Mesodermal cell (in vitro differentiated cells): ENCODE results near the gene TACC3. TPM values are rescaled to one million over a fixed set of nuclear protein-coding genes. Genes with fewer than 3 reads are reported as not detected.

Source experiments
- H3K27ac ChIP-seq: 2 replicates; pipeline ENCODE4 v1.7.0; 2013; ENCODE audit warnings: mild to moderate bottlenecking, low read depth, low read length, moderate library complexity; ENCODE audit not compliant: severe bottlenecking
- H3K36me3 ChIP-seq: 2 replicates; pipeline ENCODE4 v1.7.1; 2013; ENCODE audit warnings: mild to moderate bottlenecking, low read length, moderate library complexity; ENCODE audit not compliant: control insufficient read depth, insufficient read depth
- H3K4me1 ChIP-seq: one replicate; pipeline ENCODE4 v1.7.1; 2013; ENCODE audit warnings: mild to moderate bottlenecking, low read length; ENCODE audit not compliant: insufficient read depth, control insufficient read depth, poor library complexity, severe bottlenecking
- H3K4me3 ChIP-seq: 2 replicates; pipeline ENCODE4 v1.7.0; 2013; ENCODE audit warnings: low read length, control low read depth, mild to moderate bottlenecking; ENCODE audit not compliant: insufficient read depth, poor library complexity, severe bottlenecking; ENCODE audit errors: extremely low read depth
- H3K9me3 ChIP-seq: 2 replicates; pipeline ENCODE4 v1.7.1; 2013; ENCODE audit warnings: mild to moderate bottlenecking, low read length, moderate library complexity; ENCODE audit not compliant: control insufficient read depth
- WGBS, 2 experiments: methylation state at CpG; one replicate each; pipeline ENCODE4 v1.1.5; 2013; ENCODE audit warnings: missing lambda C conversion rate in 2 of 2; ENCODE audit not compliant: insufficient coverage in 2 of 2; 5-methylcytosine and 5-hydroxymethylcytosine counted together
- polyA plus RNA-seq, 2 experiments: library from polyadenylated mRNA; stranded (reverse); fragments of 50-300 nt; gene quantifications; one replicate each; pipeline ENCODE4 v1.2.3, GENCODE V29; 2013

TACC3 gene
- 104 TPM for polyA plus RNA-seq (2013, experiment 1 of 2)
- polyA plus RNA-seq (2013, experiment 2 of 2), result 91.8 TPM

DNA sequence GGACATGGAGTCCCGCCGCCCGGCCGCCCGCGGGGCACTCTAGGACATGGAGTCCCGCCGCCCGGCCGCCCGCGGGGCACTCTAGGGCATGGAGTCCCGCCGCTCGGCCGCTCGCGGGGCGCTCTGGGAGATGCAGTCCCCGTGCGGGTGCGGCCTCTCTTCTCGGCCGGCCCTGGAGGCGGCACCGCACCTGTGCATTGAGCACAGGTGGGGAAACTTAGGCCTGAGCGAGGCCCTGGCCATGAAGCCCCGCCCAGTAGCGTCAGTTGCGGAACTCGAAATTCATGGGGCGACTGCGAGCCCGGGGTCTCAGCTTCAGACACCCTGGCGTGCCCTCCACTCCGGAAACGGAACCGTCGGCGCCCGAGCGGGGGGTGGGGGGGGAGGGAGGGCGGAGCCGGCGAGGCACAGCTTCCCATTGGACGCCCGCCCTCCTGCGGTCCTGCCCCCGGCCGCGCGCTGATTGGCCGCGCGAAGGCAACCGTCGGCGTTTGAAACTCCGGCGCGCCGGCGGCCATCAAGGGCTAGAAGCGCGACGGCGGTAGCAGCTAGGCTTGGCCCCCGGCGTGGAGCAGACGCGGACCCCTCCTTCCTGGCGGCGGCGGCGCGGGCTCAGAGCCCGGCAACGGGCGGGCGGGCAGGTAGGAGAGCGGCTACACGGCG, at the start of gene TACC3, which contains the start of gene TMEM129:
Gene TACC3, plus strand, starts transcription at position 519 of the 663 bp plus-strand sequence. CDS start 1,901 bp downstream, outside the sequence.
Gene TMEM129, minus strand, starts transcription at position 321 of the 663 bp plus-strand sequence. CDS start 486 bp downstream, outside the sequence.
- peaks cover 27% of the 10 kb centered on the region for H3K4me1 ChIP-seq
- H3K36me3 ChIP-seq, result peaks cover 59% of the 10 kb centered on the region
- no peaks in the 10 kb centered on the region for H3K9me3 ChIP-seq
- peak within 1 kb of the TSS; percentile 70 for H3K4me3 ChIP-seq
- peak within 1 kb of the TSS; percentile 59 for H3K27ac ChIP-seq
- 0% methylated on average over 41 to 58 of the region's 83 CpGs for WGBS, 2 experiments

DNA sequence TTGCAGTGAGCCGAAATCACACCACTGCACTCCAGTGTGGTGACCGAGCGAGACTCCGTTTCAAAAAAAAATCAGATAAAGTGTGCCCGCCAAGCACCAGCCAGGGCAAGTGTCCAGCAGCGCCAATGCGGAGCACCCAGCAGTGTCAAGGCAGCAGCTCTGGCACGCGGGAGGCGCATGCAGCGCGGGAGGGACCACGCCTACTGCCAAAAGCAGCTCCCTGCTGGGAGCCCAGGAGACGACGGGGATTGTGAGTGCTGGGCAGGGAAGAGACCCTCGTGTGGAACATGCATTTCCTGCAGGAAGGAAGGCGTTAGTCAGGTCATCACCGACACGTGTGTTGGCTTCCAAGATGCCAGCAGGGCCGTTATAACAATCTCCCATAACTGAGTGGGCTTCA, 47.6 kb upstream of the TACC3 start:
- H3K9me3 ChIP-seq, result no peaks in the 10 kb centered on the region
- H3K36me3 ChIP-seq, result no peaks in the 10 kb centered on the region
- WGBS, 2 experiments, result 88 to 90% methylated on average over 17 to 19 of the region's 20 CpGs
- no peak overlapping the region for H3K4me3 ChIP-seq
- no peaks in the 10 kb centered on the region for H3K4me1 ChIP-seq
- no peak overlapping the region for H3K27ac ChIP-seq

DNA sequence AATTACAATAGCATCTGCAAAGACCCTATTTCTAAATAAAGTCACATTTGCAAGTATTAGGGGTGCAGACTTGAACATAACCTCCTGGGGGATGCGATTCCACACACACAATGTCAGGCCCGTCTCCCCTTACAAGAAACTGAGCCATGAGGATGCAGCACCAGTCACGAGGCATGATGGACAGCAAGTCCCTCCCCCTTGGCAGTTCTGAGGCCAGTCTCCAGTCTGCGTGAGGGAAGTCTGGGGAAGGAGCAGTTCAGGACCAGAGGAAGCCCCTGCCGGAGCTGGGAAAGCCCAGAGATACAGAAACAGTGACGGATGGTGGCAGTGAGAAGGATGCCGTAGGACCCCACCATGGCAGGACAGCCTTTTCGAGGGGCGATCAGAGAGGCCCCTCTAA, 46.6 kb upstream of the TACC3 start:
- H3K9me3 ChIP-seq, result no peaks in the 10 kb centered on the region
- no peaks in the 10 kb centered on the region for H3K36me3 ChIP-seq
- no peak overlapping the region for H3K4me3 ChIP-seq
- no peak overlapping the region for H3K27ac ChIP-seq
- 66 to 71% methylated on average over 8 to 9 of the region's 9 CpGs for WGBS, 2 experiments
- no peaks in the 10 kb centered on the region for H3K4me1 ChIP-seq

DNA sequence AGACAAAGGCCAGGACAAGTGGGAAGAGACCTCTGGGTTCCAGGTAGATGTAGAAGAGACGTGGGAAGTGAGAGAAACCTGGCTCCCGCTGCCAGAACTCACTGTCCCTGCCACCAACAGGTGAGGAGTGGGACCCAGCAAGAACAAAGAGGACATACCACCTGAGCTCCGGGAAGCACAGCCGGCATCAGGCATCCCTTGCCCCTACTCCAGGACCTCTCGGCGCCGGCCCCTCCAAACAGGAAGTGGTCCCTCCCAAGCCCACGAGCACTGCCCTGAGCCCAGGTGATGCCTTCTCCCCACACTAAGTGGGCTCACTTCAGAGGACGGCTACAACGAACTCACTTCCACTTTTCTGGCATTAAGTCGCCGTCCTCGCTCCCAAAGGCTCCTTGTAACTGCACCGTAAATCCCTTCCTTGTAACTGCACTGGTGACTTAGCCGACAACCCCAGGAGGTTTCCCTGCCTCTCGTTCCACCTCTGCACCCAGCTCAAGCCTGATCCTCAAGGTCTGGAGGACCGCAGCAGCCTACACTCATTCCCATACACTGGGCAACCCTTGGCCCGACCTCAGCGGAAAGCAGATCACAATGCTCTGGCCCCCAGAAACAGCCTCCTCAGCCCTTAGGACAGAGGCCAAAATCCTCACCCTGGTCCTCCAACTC, 46.1 kb upstream of the TACC3 start:
- Histone ChIP-seq H3K36me3 (no peaks in the 10 kb centered on the region), H3K4me3 (no peak overlapping the region), H3K27ac (no peak overlapping the region), H3K9me3 (no peaks in the 10 kb centered on the region), H3K4me1 (no peaks in the 10 kb centered on the region)
- 90 to 93% methylated on average over 18 to 19 of the region's 19 CpGs for WGBS, 2 experiments

GRCh38 chr4:1675802-1676137, 45.6 kb upstream of the TACC3 start:
- WGBS, 2 experiments, result 69 to 95% methylated on average over 7 to 9 of the region's 10 CpGs
- no peaks in the 10 kb centered on the region for H3K36me3 ChIP-seq

DNA sequence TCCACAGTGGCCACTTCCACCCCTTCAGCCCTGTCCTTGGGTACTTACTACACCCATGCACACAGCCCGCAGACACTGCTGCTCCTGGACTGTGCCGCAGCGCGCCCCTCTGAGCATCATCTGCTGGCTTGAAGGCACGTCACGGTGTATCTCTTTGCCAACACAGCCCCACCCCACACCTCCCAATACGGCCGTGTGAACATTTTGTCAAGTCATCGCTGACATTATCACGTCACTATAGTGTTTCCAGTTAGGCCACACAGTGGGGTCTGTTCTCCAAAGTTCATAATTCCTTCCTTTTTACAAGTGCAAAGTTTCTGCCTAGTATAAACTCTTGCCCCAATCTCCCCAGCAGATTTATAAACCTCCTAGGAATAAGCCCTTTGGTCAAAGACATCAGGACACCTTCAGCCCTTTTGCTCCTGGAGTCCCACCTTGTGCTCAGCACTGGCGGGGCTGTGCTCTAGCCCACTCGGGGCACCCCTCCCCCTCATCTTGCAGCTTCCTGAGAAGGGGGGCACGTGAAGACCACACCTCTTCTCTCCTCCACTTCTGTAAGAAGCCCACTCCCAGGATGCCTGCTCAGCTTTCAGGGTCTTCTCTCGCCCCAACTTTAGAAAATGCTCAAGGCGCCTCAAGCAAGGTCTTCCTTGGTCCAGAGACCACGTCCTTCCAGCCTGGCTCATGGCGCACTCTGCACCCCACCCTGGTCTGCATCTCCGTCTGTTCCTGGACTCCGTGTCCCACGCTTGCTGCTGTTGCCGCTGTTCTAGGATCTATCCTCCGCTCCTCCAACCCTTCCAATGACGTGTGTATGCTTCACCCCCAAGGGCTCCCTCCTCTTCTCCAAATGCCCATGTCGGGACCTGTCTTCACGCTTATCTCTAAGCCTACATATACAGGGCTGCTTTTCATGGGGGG, 44.5 kb upstream of the TACC3 start:
- H3K27ac ChIP-seq, result no peak overlapping the region
- no peaks in the 10 kb centered on the region for H3K36me3 ChIP-seq
- WGBS, 2 experiments, result 88 to 90% methylated on average over 17 to 20 of the region's 25 CpGs
- H3K4me1 ChIP-seq, result no peaks in the 10 kb centered on the region
- no peaks in the 10 kb centered on the region for H3K9me3 ChIP-seq
- no peak overlapping the region for H3K4me3 ChIP-seq

More at GRCh38 chr4:1675802-1676137, 45.6 kb upstream of the TACC3 start:
- H3K4me3 ChIP-seq, result no peak overlapping the region
- no peaks in the 10 kb centered on the region for H3K9me3 ChIP-seq
- no peaks in the 10 kb centered on the region for H3K4me1 ChIP-seq
- no peak overlapping the region for H3K27ac ChIP-seq

DNA sequence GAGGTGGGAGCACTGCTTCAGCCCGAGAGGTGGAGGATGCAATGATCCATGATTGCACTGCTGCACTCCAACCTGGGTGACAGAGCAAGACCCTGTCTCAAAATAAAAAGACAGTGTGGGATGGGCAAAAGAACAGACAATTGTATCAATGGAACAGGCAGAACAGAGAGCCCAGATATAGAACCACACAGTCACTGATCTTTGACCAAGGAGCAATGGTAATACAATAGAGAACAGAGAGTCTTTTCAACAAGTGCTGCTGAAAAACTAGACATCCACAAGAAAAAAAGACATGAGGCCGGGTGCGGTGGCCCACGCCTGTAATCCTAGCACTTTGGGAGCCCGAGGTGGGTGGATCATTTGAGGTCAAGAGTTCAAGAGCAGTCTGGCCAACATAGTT, 43.1 kb upstream of the TACC3 start:
- Histone ChIP-seq H3K36me3 (no peaks in the 10 kb centered on the region), H3K9me3 (no peaks in the 10 kb centered on the region), H3K4me1 (peaks cover 6% of the 10 kb centered on the region), H3K27ac (no peak overlapping the region), H3K4me3 (no peak overlapping the region)
- 86 to 90% methylated on average over 4 to 5 of the region's 5 CpGs for WGBS, 2 experiments

DNA sequence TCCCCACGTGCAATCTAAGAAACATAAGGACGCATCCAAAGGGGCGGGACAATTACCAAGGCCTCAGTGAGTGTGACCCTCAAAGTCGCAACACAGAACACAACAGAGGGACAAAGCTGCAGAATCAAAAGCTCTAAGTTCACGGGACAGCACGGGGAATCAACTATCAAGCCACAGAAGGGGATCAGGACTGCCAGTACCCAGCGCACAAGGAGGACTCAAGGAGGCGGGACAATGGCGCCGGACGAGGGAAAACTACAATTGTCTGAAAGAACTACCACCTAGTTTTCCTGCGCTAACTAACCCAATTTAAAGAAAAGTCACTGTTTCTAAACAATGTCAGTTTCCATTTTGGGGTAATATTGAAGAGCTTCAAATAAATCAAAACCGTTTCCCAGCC, 38.5 kb upstream of the TACC3 start:
- no peaks in the 10 kb centered on the region for H3K9me3 ChIP-seq
- WGBS, 2 experiments, result 79 to 85% methylated on average over 10 to 12 of the region's 13 CpGs
- peaks cover 6% of the 10 kb centered on the region for H3K4me1 ChIP-seq
- no peak overlapping the region for H3K27ac ChIP-seq
- H3K36me3 ChIP-seq, result no peaks in the 10 kb centered on the region
- H3K4me3 ChIP-seq, result peak overlapping the region; percentile 39

GRCh38 chr4:1683261-1683735, 38.0 kb upstream of the TACC3 start:
- WGBS, 2 experiments, result 27 to 36% methylated on average over 9 to 10 of the region's 13 CpGs
- H3K27ac ChIP-seq, result peak overlapping the region; percentile 49
- H3K4me3 ChIP-seq, result peak overlapping the region; percentile 39
- no peaks in the 10 kb centered on the region for H3K9me3 ChIP-seq
- H3K36me3 ChIP-seq, result no peaks in the 10 kb centered on the region
- H3K4me1 ChIP-seq, result peaks cover 6% of the 10 kb centered on the region

- Histone ChIP-seq H3K36me3 (peaks cover 2% of the 10 kb centered on the region), H3K27ac (peak within 1 kb of the TSS; percentile 49), H3K9me3 (no peaks in the 10 kb centered on the region), H3K4me3 (peak within 1 kb of the TSS; percentile 39), H3K4me1 (peaks cover 6% of the 10 kb centered on the region)
- WGBS, 2 experiments, result 1% methylated on average over 75 to 110 of the region's 118 CpGs
These were observed 37.4 kb upstream of the TACC3 start, which contains the start of gene FAM53A for GRCh38 chr4:1683736-1684505. Gene FAM53A, minus strand, starts transcription at chr4:1684313. Its CDS starts 15,572 bp downstream, at chr4:1668741.
